ENCODE results near the gene TRIM40. TPM values are rescaled to one million over a fixed set of nuclear protein-coding genes. Genes with fewer than 3 reads are reported as not detected.

The TRIM40 gene
- total RNA-seq, 1 experiment from 2014 or later: not detected

- POLR2A ChIA-PET: no interaction called here
These were observed 50.0 kb downstream of the TRIM40 start for GRCh38 chr6:30185846-30186484.

More at GRCh38 chr6:30185846-30186484, 50.0 kb downstream of the TRIM40 start:
- no peaks in the 10 kb centered on the region for H3K27me3 ChIP-seq (ENCODE audit: insufficient read depth, low read length)
- no peaks in the 10 kb centered on the region for H4K20me1 ChIP-seq (ENCODE audit: insufficient read depth)
- no peak overlapping the region for H3K27ac ChIP-seq (ENCODE audit: low read depth, low read length)
- H2AFZ ChIP-seq (ENCODE audit: low read depth, low read length, poor library complexity, severe bottlenecking): no peak overlapping the region
- no peaks in the 10 kb centered on the region for H3K4me1 ChIP-seq (ENCODE audit: control insufficient read depth in 1 of 2, insufficient read depth in 2 of 2, low read length in 2 of 2)
- H3K9me3 ChIP-seq (ENCODE audit: control insufficient read depth in 1 of 2, insufficient read depth in 1 of 2, low read depth in 1 of 2, low read length in 2 of 2): no peaks in the 10 kb centered on the region
- intact Hi-C loops (cut with micrococcal nuclease): no loop called here
- no peak overlapping the region for H3K4me2 ChIP-seq (ENCODE audit: low read length)
- ChIA-PET RAD21 (ENCODE audit: low non-redundant PET in 1 of 2, low total read pairs in 2 of 2, uncharacterized antibody in 2 of 2, unreplicated experiment in 2 of 2) (no interaction called here), CTCF (no interaction called here)
- TF ChIP-seq MAX (IDR thresholded peaks at IDR 0.05) (no peak), RAD21 (IDR thresholded peaks at IDR 0.05; ENCODE audit: low read depth) (no peak), EZH2 (IDR thresholded peaks at IDR 0.05) (no peak), SRF (IDR thresholded peaks at IDR 0.05; ENCODE audit: low read depth) (no peak), REST (IDR thresholded peaks at IDR 0.05; ENCODE audit: low read depth) (no peak), ELF1 (IDR thresholded peaks at IDR 0.05; ENCODE audit: borderline replicate concordance, low read depth) (no peak), ZNF274 (IDR thresholded peaks at IDR 0.05; ENCODE audit: low read depth, low read length) (no peak), EZH2phosphoT487 (IDR thresholded peaks at IDR 0.05; ENCODE audit: borderline replicate concordance) (no peak), YY1 (IDR thresholded peaks at IDR 0.05; ENCODE audit: extremely low read depth, insufficient replicate concordance, low read depth, low read length) (no peak)
- no peak overlapping the region for H3K9ac ChIP-seq (ENCODE audit: low read length)
- H3K4me3 ChIP-seq (replicated peaks in 1 of 2; ENCODE audit: low read depth in 1 of 2, low read length in 2 of 2): no peak overlapping the region
- H3K9me2 ChIP-seq (ENCODE audit: insufficient read depth): no peaks in the 10 kb centered on the region
- ATAC-seq (no peak), DNase-seq (ENCODE audit: low read depth, low spot score) (no peak)
- H3K36me3 ChIP-seq (ENCODE audit: control insufficient read depth in 1 of 2, insufficient read depth in 2 of 2, low read length in 2 of 2): peaks cover 23 to 28% of the 10 kb centered on the region in 2 experiments; a peak in 3 of 4 replicates
- no peaks in the 10 kb centered on the region for H3K79me2 ChIP-seq (ENCODE audit: insufficient read depth, low read length)
- BruUV-seq (replicated peaks): TSS peak; percentile 44

Measured in HCT116 (cell line).